Neuronal stem cell (in vitro differentiated cells): ENCODE measurements around the gene ANO3.

Source experiments
- DNase-seq: peaks from one replicate; pipeline ENCODE4 v3.0.0-alpha.2; 2013; ENCODE audit warnings: low spot score
- H2AFZ ChIP-seq: one replicate; pipeline ENCODE4 v1.6.1; 2013; ENCODE audit warnings: mild to moderate bottlenecking, low read length, inconsistent platforms
- H2AK5ac ChIP-seq: 2 replicates; pipeline ENCODE4 v1.6.1; 2013; ENCODE audit warnings: low read depth, mild to moderate bottlenecking, inconsistent platforms, low read length, moderate library complexity, mixed read lengths
- H2BK120ac ChIP-seq: 2 replicates; pipeline ENCODE4 v1.6.1; 2013; ENCODE audit warnings: low read depth, mild to moderate bottlenecking, inconsistent platforms, low read length, moderate library complexity, mixed read lengths
- H2BK12ac ChIP-seq: one replicate; pipeline ENCODE4 v1.6.1; 2013; ENCODE audit warnings: low read length, inconsistent platforms
- H2BK15ac ChIP-seq: 2 replicates; pipeline ENCODE4 v1.6.1; 2013; ENCODE audit warnings: mild to moderate bottlenecking, low read length, inconsistent platforms, mixed read lengths
- H2BK5ac ChIP-seq: one replicate; pipeline ENCODE4 v1.6.1; 2013; ENCODE audit warnings: inconsistent platforms, mild to moderate bottlenecking, low read length, moderate library complexity
- H3K14ac ChIP-seq: one replicate; pipeline ENCODE4 v1.6.1; 2013; ENCODE audit warnings: low read length, inconsistent platforms
- H3K18ac ChIP-seq: 2 replicates; pipeline ENCODE4 v1.6.1; 2013; ENCODE audit warnings: low read length, inconsistent platforms
- H3K23ac ChIP-seq: 2 replicates; pipeline ENCODE4 v1.6.1; 2013; ENCODE audit warnings: low read depth, mild to moderate bottlenecking, mixed read lengths, low read length, inconsistent platforms; ENCODE audit not compliant: poor library complexity
- H3K27ac ChIP-seq: replicated peaks from 3 replicates; pipeline ENCODE4 v1.5.1; 2013; ENCODE audit warnings: low read length, inconsistent platforms
- H3K27me3 ChIP-seq, 3 experiments: 2 replicates each; pipeline ENCODE4 v1.6.1; 2013; ENCODE audit warnings: low read length in 3 of 3, mild to moderate bottlenecking in 2 of 3, inconsistent platforms in 1 of 3, low read depth in 1 of 3, mixed read lengths in 1 of 3, moderate library complexity in 1 of 3; ENCODE audit not compliant: control insufficient read depth in 3 of 3, insufficient read depth in 3 of 3
- H3K36me3 ChIP-seq, 2 donors: replicated peaks in 1 of 2; 2 replicates each; pipeline ENCODE4 v1.6.1; 2013; ENCODE audit warnings: low read length in 2 of 2; ENCODE audit not compliant: control insufficient read depth in 2 of 2, insufficient read depth in 2 of 2
- H3K4ac ChIP-seq: 2 replicates; pipeline ENCODE4 v1.6.1; 2013; ENCODE audit warnings: inconsistent platforms, mild to moderate bottlenecking, low read length, moderate library complexity
- H3K4me1 ChIP-seq, 2 donors: 1 replicate in 1 of 2; 2 replicates in 1 of 2; pipeline ENCODE4 v1.6.1; 2013; ENCODE audit warnings: low read length in 2 of 2, low read depth in 1 of 2; ENCODE audit not compliant: control insufficient read depth in 2 of 2, insufficient read depth in 1 of 2
- H3K4me2 ChIP-seq: one replicate; pipeline ENCODE4 v1.6.1; 2013; ENCODE audit warnings: mild to moderate bottlenecking, low read length, inconsistent platforms; ENCODE audit not compliant: insufficient read depth, poor library complexity, severe bottlenecking
- H3K4me3 ChIP-seq, 2 donors: 2 replicates each; pipeline ENCODE4 v1.5.1; 2013; ENCODE audit warnings: low read length in 2 of 2, mild to moderate bottlenecking in 2 of 2, inconsistent platforms in 1 of 2, moderate library complexity in 1 of 2
- H3K79me1 ChIP-seq: one replicate; pipeline ENCODE4 v1.6.1; 2013; ENCODE audit warnings: low read depth, mild to moderate bottlenecking, inconsistent platforms, low read length, moderate library complexity
- H3K9ac ChIP-seq: one replicate; pipeline ENCODE4 v1.6.1; 2013; ENCODE audit warnings: mild to moderate bottlenecking, low read depth, low read length, inconsistent platforms; ENCODE audit not compliant: poor library complexity
- H3K9me3 ChIP-seq, 2 donors: replicated peaks in 1 of 2; 2 replicates each; pipeline versions ENCODE3 to v1.6.1; 2013; ENCODE audit warnings: low read length in 2 of 2, mild to moderate bottlenecking in 2 of 2, inconsistent platforms in 1 of 2, low read depth in 1 of 2, mixed read lengths in 1 of 2, moderate library complexity in 1 of 2; ENCODE audit not compliant: control insufficient read depth in 2 of 2, insufficient read depth in 1 of 2
- H4K8ac ChIP-seq: one replicate; pipeline ENCODE4 v1.6.1; 2013; ENCODE audit warnings: low read depth, mild to moderate bottlenecking, inconsistent platforms, low read length, moderate library complexity
- H4K91ac ChIP-seq: one replicate; pipeline ENCODE4 v1.6.1; 2013; ENCODE audit warnings: low read length, low read depth, mild to moderate bottlenecking, inconsistent platforms; ENCODE audit not compliant: poor library complexity
- WGBS, 2 donors: extraction: QIAGEN DNeasy Blood & Tissue Kit; methylation state at CpG; one replicate each; pipeline ENCODE4 v1.1.7; 2013; ENCODE audit warnings: missing lambda C conversion rate in 2 of 2, mixed read lengths in 1 of 2; ENCODE audit not compliant: insufficient read length in 2 of 2, insufficient replicate concordance in 1 of 2; ENCODE audit errors: extremely low coverage in 2 of 2; 5-methylcytosine and 5-hydroxymethylcytosine counted together

Gene ANO3

GRCh38 chr11:26527685-26528084, 195.8 kb downstream of the ANO3 start:
- Histone ChIP-seq H3K14ac (no peak overlapping the region), H4K91ac (no peak overlapping the region), H3K4ac (no peak overlapping the region), H3K9ac (no peak overlapping the region), H3K4me3 (no peak overlapping the region), H2BK12ac (no peak overlapping the region), H3K23ac (no peak overlapping the region), H4K8ac (no peak overlapping the region), H2AFZ (peak overlapping the region; percentile 29), H3K4me1 (no peaks in the 10 kb centered on the region), H2BK120ac (no peak overlapping the region), H3K9me3 (no peaks in the 10 kb centered on the region), H2AK5ac (no peak overlapping the region), H2BK15ac (no peak overlapping the region), H3K27me3 (no peaks in the 10 kb centered on the region), H3K18ac (no peak overlapping the region), H3K36me3 (no peaks in the 10 kb centered on the region), H3K4me2 (no peak overlapping the region), H2BK5ac (no peak overlapping the region), H3K79me1 (no peaks in the 10 kb centered on the region), H3K27ac (no peak overlapping the region)
- DNase-seq, result no peak
- no CpG with 5 or more reads among the region's 1 CpG for WGBS, 2 donors

DNA sequence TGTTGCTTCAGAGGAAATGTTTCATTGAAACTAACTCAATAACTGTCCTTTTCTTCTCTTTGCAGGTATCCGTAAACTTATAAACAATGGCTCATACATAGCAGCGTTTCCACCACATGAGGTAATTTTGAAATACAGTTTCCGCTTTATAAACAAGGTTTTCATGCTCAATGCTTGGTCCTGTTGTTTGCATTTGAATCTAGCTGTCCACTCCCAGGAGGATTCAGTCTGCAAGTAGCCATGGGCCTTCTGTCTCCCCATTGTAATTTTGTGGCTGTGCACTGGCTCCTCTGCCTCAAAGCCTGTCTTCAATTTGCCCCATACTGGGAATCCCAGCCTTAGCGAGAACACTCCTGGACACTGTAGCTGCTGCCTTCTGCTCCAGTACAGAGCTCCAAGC, 205.4 kb downstream of the ANO3 start:
- Histone ChIP-seq H3K27me3 (no peaks in the 10 kb centered on the region), H3K14ac (no peak overlapping the region), H3K79me1 (no peaks in the 10 kb centered on the region), H4K8ac (no peak overlapping the region), H3K4ac (no peak overlapping the region), H2AFZ (peak overlapping the region; percentile 47), H3K36me3 (no peaks in the 10 kb centered on the region), H2AK5ac (no peak overlapping the region), H3K23ac (no peak overlapping the region), H2BK12ac (no peak overlapping the region), H3K4me3 (no peak overlapping the region), H2BK15ac (no peak overlapping the region), H2BK120ac (no peak overlapping the region), H3K4me2 (no peak overlapping the region), H3K9ac (no peak overlapping the region), H2BK5ac (no peak overlapping the region), H4K91ac (no peak overlapping the region), H3K27ac (no peak overlapping the region), H3K18ac (no peak overlapping the region), H3K4me1 (no peaks in the 10 kb centered on the region), H3K9me3 (no peaks in the 10 kb centered on the region)
- no peak for DNase-seq
- no CpG with 5 or more reads among the region's 4 CpGs for WGBS, 2 donors

GRCh38 chr11:26539517-26539916, 207.6 kb downstream of the ANO3 start:
- H3K9me3 ChIP-seq, result no peaks in the 10 kb centered on the region
- H3K27me3 ChIP-seq, result no peaks in the 10 kb centered on the region
- H3K36me3 ChIP-seq, result no peaks in the 10 kb centered on the region
- WGBS, 2 donors, result no CpG with 5 or more reads among the region's 3 CpGs
- H4K8ac ChIP-seq, result no peak overlapping the region
- H3K14ac ChIP-seq, result no peak overlapping the region
- H2AK5ac ChIP-seq, result no peak overlapping the region
- no peak overlapping the region for H3K4me3 ChIP-seq
- no peak overlapping the region for H2BK15ac ChIP-seq
- no peak overlapping the region for H2BK5ac ChIP-seq
- no peak overlapping the region for H2BK120ac ChIP-seq
- H3K27ac ChIP-seq, result no peak overlapping the region
- H3K4me1 ChIP-seq, result no peaks in the 10 kb centered on the region
- H2AFZ ChIP-seq, result no peak overlapping the region
- no peak overlapping the region for H2BK12ac ChIP-seq
- no peak overlapping the region for H3K23ac ChIP-seq
- DNase-seq, result no peak
- no peak overlapping the region for H3K4ac ChIP-seq
- H3K79me1 ChIP-seq, result no peaks in the 10 kb centered on the region
- H3K18ac ChIP-seq, result no peak overlapping the region
- no peak overlapping the region for H4K91ac ChIP-seq
- H3K4me2 ChIP-seq, result no peak overlapping the region
- H3K9ac ChIP-seq, result no peak overlapping the region

GRCh38 chr11:26541870-26542269, 209.9 kb downstream of the ANO3 start:
- Histone ChIP-seq H3K36me3 (no peaks in the 10 kb centered on the region), H2BK15ac (no peak overlapping the region), H2AK5ac (no peak overlapping the region), H3K27ac (no peak overlapping the region), H3K4me2 (no peak overlapping the region), H4K91ac (no peak overlapping the region), H3K4me3 (no peak overlapping the region), H3K23ac (no peak overlapping the region), H3K4me1 (no peaks in the 10 kb centered on the region), H3K4ac (no peak overlapping the region), H2BK12ac (no peak overlapping the region), H3K79me1 (no peaks in the 10 kb centered on the region), H2AFZ (no peak overlapping the region), H3K27me3 (no peaks in the 10 kb centered on the region), H3K9me3 (no peaks in the 10 kb centered on the region), H2BK5ac (no peak overlapping the region), H3K18ac (no peak overlapping the region), H4K8ac (no peak overlapping the region), H3K9ac (no peak overlapping the region), H3K14ac (no peak overlapping the region), H2BK120ac (no peak overlapping the region)
- DNase-seq, result no peak
- WGBS, 2 donors, result no CpG with 5 or more reads among the region's 2 CpGs
